Activated T-cell treated with anti-CD3 and anti-CD28 coated beads for 48 hours (primary cell): ENCODE measurements around the gene ABHD2.

ENCODE experiments used
- DNase-seq: peaks from one replicate; pipeline ENCODE4 v3.0.0-alpha.2; 2020; ENCODE audit warnings: low read depth

ABHD2 gene

DNA sequence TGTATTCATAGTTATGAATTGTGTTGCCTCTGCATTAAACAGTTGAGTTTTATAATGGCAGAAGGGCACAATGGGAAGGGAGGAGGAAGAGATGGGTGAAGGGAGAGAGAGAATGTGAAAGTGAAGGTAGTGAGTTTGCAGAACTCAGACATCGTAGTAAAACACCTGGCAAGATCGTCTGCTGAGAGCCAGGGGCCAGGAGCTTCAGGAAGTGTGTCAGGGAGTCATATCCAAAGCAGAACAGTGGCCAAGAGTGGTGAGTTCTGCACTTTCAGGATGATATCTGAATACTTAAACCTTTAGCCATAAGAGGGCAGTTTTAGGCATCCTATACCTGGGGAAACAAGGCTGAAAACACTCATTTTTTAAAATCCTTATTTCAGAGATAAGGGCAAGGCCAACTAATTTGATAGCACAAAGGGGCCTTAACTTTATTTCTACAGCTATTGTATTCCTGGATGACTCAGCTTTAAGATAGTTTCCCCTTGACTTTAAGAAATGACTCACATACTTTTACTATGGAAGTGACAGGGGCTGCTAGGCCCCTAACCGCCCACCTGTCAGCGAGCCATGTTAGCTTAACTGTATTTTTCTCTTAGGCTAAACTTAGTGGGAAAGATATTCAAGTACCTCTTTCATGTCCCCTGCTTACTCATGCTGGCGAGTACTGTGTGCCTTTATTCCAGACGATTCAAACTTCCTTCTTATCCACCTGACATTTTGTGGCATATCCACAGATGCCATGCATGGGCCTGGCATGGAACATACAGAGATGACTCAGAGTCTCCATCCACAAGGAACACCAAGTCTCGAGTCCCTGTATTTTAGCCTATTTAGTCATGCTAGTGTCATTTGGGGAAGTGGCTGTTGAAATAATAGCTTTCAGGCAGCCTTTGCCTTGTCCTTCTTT, 79.3 kb downstream of the ABHD2 start:
- peak; percentile 61 for DNase-seq

DNA sequence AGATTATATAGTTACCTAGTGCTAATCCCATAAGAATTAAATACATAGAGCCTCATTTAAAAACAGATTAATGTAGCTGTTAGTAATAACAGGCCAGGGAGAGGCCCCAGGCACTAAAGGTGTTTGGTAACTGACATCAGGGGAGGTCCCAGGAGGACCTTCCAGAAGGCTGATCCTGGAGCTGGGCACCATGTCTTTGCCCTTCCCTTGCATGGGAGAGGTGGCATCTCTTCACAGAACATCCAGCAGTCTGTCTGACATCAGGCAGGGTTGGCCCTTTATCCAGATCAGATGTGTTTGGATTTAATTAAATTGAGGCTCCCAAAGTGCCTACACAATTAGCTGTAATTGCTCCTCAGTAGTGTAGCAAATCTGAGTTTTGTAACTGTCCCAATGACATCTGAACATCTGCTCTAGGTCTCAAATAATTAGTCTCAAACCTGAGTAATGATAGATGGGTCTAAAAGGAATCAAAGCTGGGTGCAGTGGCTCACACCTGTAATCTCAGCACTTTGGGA, 80.1 kb downstream of the ABHD2 start:
- no peak for DNase-seq

DNA sequence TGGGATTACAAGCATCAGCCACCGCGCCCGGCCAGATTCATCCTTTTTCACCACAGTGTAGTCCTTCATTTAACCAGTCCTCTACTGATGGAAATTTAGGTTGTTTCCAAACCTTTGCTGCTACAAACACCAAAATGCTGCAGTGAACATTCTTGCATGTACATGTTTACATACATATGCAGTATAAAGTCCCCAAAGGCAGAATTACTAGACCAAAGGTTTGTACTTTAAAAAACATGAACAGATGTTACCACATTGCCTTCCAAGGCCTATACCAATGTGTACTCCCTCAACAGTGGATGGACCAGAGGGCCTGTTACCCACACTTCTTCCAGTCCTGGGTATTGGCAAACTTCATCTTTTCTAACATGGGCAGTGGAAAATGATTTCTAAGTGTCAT, 82.1 kb downstream of the ABHD2 start:
- no peak for DNase-seq

DNA sequence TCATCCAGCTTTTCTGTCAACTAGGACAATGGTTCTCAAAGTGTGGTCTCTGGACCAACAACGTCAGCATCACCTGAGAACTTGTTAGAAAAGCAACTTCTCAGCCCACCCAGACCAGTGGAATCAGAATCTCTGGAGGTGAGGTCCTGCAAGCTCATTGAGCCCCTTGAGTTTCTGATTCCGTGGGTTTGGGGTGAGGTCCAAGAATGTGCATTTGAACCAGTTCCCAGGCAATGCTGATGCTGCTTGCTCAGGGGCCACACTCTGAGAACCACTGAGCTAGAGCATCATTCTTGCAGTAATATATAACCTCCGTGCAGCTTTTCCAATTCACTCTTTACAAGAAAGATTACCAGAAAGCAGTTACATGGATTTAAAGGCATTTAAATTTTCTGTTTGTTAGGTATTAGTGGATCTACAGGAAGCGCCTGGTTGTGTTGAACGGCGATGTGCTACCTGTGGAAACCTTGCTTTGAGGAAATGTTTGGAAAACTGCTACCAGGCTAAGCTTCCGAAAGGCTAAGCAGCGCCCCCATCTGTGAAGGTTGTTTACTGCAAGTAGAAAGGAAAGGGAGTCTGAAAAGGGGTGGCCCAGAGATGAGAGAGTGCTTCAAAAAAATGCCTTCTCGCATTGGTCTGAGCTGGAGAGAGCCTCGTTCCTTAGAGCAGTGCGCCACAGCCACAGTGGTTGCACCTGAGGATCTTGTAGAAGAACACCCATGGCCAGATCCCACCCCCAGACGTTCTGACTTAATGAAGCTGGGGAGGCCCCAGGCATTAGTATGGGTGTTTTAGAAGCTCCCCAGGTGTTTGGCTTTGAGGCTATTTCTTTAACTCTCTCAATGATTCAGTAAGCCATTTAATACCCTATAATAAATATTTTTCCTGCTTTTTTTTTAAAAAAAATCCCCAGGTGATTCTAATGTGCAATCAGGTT, 83.1 kb downstream of the ABHD2 start:
- DNase-seq: peak; percentile 27

DNA sequence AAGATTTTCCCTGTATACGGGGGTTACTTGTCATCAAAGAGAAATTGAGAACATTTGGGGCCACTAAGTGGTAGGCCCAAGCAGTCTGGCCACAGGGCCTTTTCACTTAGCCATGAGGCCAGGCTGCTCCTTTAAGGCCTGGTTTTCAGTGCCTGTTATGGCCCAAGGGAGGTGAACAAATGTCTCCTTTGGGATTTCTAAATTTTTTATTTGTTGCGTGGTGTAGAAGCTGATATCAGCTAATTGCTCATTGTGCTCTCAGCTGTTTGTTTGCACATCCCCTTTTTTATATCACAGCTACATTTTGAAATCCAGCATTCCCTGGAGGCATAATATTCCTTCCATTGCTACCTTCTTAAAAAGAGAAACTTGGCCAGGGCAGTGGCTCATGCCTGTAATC, 84.7 kb downstream of the ABHD2 start:
- no peak for DNase-seq

DNA sequence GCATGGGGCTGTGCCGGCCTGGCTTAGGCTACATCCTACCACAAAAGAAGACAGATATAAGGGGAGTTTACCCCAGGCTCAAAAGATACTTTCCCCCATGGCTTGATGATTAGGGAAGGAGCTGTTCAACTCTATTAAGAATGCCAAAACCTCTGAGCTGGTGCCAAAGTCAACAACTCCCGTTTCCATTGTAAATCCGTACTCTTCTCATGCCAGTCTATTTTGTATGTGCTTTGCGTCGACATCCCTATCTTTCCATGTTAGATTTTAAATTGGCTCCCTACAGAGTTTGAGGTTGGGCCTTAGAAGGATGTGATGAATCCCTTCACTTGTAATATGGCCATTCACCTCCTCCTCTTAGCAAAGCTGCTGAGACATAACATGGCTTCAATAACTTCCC, 86.2 kb downstream of the ABHD2 start:
- no peak for DNase-seq

DNA sequence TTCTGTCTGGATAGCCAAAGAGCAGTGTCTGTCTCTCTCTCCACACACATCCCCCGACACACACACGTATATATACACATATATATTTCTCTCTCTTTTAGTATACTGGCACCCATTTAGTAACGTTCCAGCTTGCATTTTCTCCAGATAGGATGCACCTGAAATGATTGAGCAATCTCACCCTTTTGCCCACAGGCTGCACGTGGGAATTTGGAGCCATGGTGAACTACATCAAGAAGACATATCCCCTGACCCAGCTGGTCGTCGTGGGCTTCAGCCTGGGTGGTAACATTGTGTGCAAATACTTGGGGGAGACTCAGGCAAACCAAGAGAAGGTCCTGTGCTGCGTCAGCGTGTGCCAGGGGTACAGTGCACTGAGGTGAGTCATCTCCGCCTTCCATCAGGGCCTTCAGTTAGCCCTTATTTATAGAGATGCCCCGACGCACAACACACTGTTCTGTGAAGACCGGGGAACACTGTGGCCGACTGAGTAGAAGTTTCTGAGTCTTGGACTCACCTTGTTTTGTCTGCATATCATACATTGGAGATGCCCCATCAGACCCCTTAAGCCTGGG, 87.4 kb downstream of the ABHD2 start:
- no peak for DNase-seq

DNA sequence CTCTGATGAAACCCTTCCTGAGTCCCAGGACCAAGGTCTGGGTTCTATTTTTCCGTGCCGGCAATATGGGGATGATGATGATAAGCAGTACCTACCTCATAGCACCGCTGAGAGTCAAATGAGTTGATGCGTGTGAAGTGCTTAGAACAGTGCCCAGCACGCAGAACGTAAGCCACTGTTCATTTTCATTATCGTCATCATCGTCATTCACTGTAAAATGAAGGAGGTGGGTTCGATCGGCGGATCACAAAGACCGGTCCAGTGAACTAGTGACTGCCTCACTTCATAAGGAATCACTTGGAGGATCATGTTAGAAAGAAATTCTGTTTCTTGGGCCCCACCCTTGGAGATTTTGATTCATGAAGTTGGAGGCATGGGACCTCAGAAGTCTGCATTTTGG, 88.9 kb downstream of the ABHD2 start:
- DNase-seq: no peak

DNA sequence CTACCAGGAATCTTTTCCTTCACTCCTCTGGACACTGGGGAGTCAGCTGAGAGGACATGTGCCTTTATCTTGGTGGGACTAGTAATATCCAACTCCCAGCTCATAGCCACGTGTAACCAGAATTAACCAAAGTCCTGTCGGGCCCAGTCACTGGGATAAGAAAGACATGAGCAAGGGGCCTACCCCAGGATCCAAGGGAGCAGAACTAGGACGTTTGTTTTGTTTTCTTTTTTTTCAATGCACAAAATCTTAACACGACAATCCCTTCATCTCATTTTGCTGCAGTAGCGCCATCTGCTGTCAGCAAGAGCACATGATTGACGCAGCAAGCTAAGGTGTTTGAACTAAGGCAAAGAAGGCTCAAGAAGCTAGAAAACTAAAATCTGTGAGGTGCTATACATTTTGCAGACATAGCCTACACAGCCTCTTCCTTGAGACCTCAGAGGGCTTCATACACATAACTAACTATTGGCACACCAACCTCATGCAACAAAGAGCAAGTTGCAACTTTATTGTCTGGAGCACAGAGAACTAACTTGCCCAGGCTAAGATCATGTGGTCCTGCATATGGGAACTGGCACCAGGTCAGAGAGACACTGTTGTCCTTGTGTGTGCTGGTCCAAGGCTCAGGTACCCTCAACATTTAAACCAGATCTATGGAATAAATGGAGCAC, 89.5 kb downstream of the ABHD2 start:
- DNase-seq: peak; percentile 43

DNA sequence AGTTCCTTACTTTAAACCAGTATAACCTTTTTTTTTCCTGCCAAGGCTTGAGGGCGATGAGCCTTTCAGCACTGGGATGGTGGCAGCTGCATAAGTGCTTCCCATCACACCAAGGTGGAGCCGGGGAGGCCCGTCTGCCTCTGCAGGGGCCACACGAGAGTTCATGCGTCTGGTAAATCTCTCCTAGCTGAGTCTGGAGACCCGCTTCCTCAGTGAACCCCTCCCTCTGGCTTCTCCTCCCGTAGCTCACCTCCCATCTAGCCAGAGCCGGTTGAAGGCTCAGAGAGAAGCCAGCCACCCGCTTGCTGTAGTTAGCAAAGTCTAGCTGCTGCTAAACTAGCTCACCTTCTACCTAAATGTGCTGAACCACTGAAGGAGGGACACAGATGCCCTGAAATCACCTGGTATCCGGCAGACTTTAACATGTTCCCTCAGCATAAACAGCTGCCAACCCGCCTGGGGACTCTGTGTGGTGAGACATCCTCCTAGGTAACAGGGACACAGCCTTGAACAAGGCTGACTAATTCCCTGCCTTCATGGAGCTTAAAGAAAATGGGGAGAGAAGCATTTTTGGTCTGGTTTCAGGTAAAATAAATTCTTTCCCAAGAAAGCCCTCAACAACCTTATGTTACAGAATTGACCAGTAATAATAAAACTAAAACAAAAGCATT, 90.2 kb downstream of the ABHD2 start:
- no peak for DNase-seq

DNA sequence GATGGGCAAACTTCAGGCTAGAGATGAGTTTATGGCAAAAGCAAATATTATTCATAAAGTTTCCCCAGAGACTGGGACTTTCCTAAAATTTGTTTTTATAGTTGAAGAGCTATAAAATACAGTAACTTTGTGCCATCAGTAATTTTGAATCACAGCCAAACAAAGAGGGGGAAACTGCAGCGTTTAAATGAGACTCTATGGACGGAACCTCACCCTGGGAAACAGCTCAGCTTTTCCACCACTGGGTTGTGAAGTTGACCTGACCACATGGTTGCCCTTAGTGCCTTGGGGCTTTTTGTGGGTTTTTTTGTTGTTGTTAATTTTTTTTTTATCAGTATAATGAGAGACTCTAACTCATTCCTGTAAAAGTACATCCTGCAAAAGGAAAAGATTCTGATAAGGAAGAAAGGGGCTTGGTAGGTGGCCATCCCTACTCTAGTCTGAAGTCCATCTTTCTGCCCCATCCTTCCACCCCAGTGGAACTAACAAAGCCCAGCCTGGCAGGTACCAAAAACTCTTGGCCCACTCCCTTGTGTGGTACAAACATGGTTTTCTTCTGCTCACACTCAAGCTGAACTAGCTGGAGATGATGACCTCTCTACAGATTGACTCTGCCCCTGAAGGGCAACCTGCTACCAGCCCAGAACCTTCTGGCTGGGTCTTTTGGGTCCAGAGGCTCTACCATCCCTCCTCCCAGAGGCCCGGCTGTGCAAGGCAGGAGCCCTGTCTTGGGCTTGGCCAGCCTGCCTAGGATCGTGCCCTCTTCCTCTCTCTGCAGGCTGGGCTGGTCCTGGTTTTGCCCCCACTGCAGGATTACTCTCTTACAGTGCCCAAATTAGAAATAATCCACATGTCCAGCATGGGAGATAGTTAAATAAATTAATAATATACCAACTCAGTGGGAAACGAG, 92.0 kb downstream of the ABHD2 start:
- peak; percentile 47 for DNase-seq

DNA sequence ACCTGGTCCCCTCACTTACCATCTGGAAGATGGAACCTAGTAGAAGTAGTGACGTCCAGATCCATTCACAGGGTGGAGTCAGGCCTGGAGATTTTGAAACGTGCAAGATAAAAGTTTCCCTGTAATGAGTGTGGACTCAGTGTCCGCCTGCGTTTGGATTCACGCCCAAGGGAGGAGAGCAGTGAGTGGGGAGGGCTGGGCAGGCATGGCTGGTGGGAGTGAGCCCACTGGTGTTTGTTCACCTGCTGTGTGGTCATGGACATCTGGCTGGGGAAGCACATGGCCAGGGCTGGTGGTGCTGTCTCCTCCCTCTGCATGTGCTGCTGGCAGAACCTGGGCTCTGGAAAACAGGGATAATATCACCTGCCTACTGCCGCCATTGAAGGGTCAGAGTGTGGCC, 96.1 kb downstream of the ABHD2 start:
- no peak for DNase-seq

DNA sequence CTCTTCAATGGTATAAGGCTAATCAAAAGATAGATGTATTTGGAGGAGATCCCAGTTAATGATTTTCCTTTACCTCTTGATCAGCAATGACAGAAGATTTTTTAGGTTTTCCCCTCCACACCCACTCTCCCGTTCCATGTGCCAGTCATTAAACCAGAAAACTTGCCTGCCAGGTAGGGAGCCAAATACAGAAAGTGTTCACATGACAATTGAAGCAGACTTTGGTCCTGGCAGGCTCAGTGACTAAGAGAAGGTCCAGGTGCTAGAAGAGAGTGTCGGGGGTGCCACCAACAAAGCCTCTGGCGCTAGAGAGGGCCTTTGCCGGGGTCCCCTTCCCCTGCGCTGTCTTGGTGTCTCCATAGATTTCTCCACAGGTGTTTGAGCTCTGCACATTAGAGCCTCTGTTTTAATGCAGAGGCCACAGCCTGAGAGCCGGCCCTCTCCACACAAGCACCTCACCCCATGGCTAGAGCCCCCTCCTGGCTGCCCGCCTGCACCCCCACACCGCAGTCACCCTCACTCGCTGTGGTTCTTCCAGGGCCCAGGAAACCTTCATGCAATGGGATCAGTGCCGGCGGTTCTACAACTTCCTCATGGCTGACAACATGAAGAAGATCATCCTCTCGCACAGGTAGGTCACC, 96.8 kb downstream of the ABHD2 start:
- DNase-seq: no peak

DNA sequence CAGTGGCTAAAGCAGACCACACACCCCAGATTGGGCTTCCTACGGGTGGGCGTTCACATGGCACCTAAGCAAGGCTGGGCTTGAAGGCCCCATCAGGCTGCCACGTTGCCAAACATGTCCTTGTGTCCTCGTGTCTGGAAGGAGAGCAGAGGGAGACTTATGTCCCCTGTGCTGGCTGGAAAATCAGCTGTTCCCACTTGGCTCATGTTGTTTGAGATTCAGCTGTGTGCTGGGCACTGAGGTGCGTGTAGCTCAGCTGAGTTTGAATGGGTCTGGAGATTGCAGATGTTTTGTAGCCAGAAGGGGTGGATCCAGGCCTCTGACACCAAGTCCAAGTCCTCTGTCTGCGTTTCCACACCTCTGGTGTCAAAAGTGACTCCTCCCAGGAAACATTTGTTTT, 98.5 kb downstream of the ABHD2 start:
- no peak for DNase-seq

DNA sequence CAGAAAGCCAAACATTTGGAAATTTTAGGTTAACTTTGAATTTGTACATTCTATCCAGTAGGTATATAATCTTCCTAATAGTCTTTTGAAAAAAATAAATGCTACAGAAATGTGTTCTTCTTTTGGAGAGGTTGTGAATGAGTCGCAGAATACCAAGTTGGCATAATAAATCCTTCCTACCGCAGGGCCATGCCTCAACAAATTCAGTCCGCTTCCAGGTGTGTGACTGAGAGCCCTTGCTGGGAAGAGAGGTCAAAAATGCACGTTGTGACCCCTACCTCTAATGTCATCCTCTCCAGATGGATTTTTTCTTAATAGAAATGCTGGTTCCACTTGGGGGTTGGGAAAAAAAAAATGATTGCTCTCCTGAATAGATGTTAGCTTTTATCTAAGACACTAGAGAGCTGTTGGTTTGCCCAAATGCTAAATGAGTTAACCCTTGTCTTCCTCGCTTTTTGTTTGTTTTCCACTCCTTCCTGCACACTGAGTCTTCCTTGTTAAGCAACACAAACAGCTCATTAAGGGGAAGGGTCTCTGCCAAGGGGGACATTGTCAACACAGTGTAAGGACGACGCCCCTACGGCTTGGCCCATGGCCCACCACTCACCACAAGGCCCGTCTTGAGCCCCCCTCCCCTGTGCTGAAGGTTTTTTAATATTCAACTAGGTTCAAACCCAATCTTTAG, 99.2 kb downstream of the ABHD2 start:
- no peak for DNase-seq

DNA sequence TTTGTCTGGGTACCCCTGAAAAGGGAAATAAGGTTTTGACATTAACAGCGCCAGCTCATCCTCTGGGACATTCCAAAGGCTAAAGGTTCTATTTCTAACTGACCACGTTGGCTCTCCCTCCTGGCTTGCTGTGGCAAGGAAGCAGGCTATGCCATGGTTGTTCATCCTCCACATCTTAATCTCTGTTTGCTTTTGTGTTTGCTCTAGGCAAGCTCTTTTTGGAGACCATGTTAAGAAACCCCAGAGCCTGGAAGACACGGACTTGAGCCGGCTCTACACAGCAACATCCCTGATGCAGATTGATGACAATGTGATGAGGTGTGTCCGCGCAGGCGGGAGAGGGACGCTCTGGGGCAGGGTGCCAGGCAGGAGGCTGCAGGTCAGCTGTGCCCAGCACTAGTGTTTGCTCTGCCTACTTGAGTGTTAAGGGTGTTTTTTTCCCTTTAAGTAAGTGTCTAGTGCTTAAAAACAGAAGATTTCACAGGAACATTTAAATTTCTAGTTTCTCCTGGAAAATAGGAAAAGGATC, 99.8 kb downstream of the ABHD2 start:
- DNase-seq: no peak

DNA sequence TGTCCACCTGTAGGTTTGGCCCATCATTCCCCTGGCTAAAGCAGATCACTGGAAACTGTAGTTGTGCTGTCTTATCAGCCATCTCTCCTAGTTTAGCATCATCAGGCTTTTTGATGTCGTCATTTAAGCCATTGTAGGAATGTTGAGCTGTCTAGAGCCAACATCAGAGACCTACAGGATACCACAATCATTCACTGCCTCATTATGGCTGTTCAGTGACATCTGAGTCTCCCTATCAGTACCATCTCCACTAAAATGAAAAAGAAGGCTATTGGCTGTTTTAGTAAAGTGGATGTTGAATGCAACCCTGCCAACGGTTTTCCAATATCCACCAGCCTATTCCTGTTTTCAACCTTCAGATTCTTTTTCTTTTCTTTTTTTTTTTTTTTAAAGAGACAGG, 103.9 kb downstream of the ABHD2 start:
- no peak for DNase-seq

DNA sequence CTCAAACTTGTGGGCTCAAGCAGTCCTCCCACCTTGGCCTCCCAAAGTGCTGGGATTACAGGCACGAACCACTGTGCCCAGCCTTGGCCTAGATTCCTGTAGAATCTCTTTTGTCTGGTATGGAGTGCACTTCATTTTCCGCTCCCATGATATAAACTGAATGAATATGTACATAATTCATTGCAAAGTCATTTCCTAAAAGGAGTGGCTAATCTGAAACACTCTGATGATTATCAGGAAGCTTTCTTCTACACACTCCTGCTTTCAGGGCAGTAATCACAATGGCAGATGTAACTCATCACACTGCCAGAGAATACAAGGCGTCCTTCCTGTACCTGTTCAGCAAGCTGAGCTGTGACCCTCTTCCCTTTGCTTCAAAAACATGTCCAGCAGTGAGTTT, 104.5 kb downstream of the ABHD2 start:
- no peak for DNase-seq

DNA sequence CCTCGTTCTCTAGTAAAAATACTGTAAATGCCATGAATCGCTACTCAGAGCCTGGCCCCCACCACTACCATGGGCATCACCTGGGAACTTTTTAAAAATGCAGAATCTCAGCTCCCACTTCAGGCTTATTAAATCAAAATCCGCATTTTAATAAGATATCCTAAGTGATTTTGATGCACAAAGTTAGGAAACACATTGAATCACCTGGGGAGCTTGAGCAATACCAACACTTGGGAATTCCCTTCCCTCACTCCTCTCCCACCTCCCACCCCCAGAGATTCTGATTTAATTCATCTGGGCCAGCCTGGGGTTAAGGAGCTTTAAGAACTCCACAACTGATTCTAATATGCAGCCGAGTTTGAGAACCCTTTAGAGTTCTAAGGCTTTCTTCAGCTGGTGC, 106.4 kb downstream of the ABHD2 start:
- no peak for DNase-seq
